Glutamatergic neuron (in vitro differentiated cells): ENCODE measurements around the gene ZNHIT1. TPM values are rescaled to one million over a fixed set of nuclear protein-coding genes. Genes with fewer than 3 reads are reported as not detected.

Source experiments
- DNase-seq: peaks from one replicate; pipeline ENCODE4 v3.0.0; 2022
- H3K27ac Mint-ChIP-seq: one replicate; pipeline ENCODE4 v1.8.0; 2020; ENCODE audit warnings: mild to moderate bottlenecking, mixed read lengths, inconsistent platforms; ENCODE audit not compliant: unreplicated experiment
- H3K27me3 Mint-ChIP-seq: one replicate; pipeline ENCODE4 v1.8.0; 2020; ENCODE audit warnings: mild to moderate bottlenecking, moderate library complexity, mixed read lengths, inconsistent platforms; ENCODE audit not compliant: unreplicated experiment
- H3K36me3 Mint-ChIP-seq: one replicate; pipeline ENCODE4 v1.8.0; 2020; ENCODE audit warnings: mild to moderate bottlenecking, mixed read lengths, inconsistent platforms; ENCODE audit not compliant: unreplicated experiment
- H3K4me1 Mint-ChIP-seq: one replicate; pipeline ENCODE4 v1.8.0; 2020; ENCODE audit warnings: mild to moderate bottlenecking, low read depth, mixed read lengths, inconsistent platforms; ENCODE audit not compliant: unreplicated experiment
- H3K4me3 Mint-ChIP-seq: one replicate; pipeline ENCODE4 v1.8.0; 2020; ENCODE audit warnings: mild to moderate bottlenecking, mixed read lengths, inconsistent platforms; ENCODE audit not compliant: unreplicated experiment
- H3K9me3 Mint-ChIP-seq: one replicate; pipeline ENCODE4 v1.8.0; 2020; ENCODE audit warnings: mild to moderate bottlenecking, moderate library complexity, mixed read lengths, inconsistent platforms; ENCODE audit not compliant: unreplicated experiment
- total RNA-seq: library from RNA; stranded (reverse); fragmentation: NEBNext Ultra II Directional; extraction: Animal tissue kit (Norgen Biotek cat#: 25700); gene quantifications from one replicate; pipeline ENCODE4 v1.2.1, GENCODE V29; 2021; ENCODE audit not compliant: unreplicated experiment
- TF ChIP-seq, protein P1 (sequence below): fragments of 200-600 bp; sonication (generic); IDR thresholded peaks from one replicate; pipeline ENCODE4 v1.5.0; 2021; ENCODE audit not compliant: partially characterized antibody, unreplicated experiment

ZNHIT1 gene
- total RNA-seq, 1 donor from 2014 or later: 60.8 TPM

DNA sequence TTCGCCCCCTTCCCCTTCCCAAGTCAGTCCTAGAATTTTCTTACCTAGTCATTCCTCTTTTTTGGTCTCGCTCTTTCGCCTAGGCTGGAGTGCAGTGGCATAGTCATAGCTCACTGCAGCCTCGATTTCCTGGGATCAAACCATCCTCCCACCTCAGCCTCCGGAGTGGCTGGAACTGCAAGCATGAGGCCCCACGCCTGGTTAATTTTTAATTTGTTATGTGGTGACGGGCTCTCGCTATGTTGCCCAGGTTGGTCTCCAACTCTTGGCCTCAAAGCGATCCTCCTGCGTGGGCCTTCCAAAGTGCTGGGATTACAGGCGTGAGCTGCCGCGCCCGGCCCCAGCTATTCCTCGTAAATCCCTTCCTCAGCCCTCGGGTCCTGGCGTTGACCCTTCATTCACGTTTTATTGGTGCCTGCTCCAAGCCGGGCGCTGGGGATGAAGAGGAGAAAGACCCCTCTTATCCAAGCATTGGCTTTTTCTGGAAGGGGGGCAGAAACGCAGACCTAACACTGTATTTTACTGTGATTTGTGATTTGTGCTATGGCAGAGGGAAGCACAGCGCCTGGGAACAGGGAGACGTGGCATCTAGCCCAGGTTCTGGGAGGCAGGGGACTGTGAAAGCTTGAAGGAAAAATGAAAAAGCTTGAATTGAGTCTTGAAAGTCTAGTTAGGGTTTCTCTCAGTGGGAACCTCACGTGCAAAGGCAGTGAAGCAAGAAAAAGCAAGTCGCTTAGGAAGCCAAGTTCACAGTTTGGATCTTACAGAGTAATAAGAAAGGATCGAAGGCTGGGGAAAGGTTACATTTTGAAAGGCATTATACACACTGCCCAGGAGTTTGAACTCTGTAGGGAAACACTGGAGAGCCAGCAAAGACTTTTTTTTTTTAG, 516 bp downstream of the ZNHIT1 start:
- Mint-ChIP-seq H3K4me3 (peak overlapping the region; percentile 94), H3K27ac (peak overlapping the region; percentile 77), H3K9me3 (peaks cover 8% of the 10 kb centered on the region), H3K36me3 (no peaks in the 10 kb centered on the region), H3K4me1 (peaks cover 6% of the 10 kb centered on the region), H3K27me3 (peaks cover 4% of the 10 kb centered on the region)
- TF ChIP-seq, protein P1, sequence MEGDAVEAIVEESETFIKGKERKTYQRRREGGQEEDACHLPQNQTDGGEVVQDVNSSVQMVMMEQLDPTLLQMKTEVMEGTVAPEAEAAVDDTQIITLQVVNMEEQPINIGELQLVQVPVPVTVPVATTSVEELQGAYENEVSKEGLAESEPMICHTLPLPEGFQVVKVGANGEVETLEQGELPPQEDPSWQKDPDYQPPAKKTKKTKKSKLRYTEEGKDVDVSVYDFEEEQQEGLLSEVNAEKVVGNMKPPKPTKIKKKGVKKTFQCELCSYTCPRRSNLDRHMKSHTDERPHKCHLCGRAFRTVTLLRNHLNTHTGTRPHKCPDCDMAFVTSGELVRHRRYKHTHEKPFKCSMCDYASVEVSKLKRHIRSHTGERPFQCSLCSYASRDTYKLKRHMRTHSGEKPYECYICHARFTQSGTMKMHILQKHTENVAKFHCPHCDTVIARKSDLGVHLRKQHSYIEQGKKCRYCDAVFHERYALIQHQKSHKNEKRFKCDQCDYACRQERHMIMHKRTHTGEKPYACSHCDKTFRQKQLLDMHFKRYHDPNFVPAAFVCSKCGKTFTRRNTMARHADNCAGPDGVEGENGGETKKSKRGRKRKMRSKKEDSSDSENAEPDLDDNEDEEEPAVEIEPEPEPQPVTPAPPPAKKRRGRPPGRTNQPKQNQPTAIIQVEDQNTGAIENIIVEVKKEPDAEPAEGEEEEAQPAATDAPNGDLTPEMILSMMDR: no peak
- DNase-seq: no peak

DNA sequence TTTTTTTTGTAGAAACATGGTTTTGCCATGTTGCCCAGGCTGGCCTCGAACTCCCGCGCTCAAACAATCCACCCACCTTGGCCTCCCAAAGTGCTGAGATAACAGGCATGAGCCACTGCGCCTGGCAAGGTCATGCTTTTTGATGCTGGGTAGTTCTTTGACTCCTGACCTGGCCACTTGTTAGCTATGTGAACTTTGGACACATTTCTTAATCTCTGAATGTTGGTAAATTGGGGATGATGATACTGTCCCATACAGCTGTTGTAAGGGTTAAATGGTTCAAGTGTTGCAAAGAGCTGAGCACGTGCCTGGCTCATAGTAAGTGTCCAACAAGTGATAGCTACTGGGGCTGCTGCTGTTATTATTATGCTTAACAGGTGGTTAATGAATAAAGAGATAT, 2.3 kb downstream of the ZNHIT1 start:
- no peak overlapping the region for H3K27ac Mint-ChIP-seq
- peaks cover 8% of the 10 kb centered on the region for H3K9me3 Mint-ChIP-seq

DNA sequence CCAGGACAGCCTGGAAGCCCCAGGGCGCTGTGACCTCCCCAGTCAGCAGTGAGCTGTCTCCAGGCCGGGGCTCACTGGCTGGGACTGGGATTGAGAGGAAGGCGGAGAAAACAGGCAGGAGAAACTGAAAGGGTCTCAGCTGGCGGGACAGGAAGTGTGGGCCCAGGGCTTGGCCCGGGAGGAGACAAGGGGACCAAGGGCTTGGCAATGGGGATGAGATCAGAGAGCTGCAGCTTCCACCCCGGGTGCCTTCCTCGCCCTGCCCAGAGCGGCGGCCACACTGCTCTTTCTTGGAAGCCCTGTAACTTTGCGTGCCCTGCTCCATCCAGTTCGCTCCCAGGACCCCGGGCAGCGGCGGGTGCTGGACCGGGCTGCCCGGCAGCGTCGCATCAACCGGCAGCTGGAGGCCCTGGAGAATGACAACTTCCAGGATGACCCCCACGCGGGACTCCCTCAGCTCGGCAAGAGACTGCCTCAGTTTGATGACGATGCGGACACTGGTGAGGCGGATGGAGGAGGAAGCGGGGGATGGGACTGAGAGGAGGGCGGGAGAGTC, 4.4 kb downstream of the ZNHIT1 start:
- H3K36me3 Mint-ChIP-seq: no peaks in the 10 kb centered on the region
- DNase-seq: no peak
- peaks cover 3% of the 10 kb centered on the region for H3K4me1 Mint-ChIP-seq
- H3K4me3 Mint-ChIP-seq: no peak overlapping the region
- H3K9me3 Mint-ChIP-seq: peaks cover 8% of the 10 kb centered on the region
- peaks cover 3% of the 10 kb centered on the region for H3K27me3 Mint-ChIP-seq
- TF ChIP-seq, protein P1: no peak
- H3K27ac Mint-ChIP-seq: no peak overlapping the region

More for the DNA sequence above, 2.3 kb downstream of the ZNHIT1 start:
- H3K27me3 Mint-ChIP-seq: peaks cover 4% of the 10 kb centered on the region
- H3K4me3 Mint-ChIP-seq: no peak overlapping the region
- DNase-seq: no peak
- TF ChIP-seq, protein P1: no peak
- H3K36me3 Mint-ChIP-seq: no peaks in the 10 kb centered on the region
- peaks cover 6% of the 10 kb centered on the region for H3K4me1 Mint-ChIP-seq

DNA sequence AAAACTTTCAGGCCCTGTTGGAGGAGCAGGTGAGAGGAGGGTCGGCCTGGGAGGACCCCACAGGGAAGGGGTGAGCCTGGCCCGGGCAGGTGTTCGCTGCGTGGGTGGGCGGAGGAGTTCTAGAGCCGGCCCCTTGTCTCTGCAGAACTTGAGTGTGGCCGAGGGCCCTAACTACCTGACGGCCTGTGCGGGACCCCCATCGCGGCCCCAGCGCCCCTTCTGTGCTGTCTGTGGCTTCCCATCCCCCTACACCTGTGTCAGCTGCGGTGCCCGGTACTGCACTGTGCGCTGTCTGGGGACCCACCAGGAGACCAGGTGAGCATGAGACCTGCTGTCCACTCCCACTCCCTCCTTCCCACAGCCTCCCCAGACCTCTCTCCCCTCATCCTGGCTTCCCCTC, 5.6 kb downstream of the ZNHIT1 start:
- H3K4me3 Mint-ChIP-seq: no peak overlapping the region
- peaks cover 3% of the 10 kb centered on the region for H3K9me3 Mint-ChIP-seq
- peaks cover 3% of the 10 kb centered on the region for H3K4me1 Mint-ChIP-seq
- H3K27me3 Mint-ChIP-seq: no peaks in the 10 kb centered on the region
- no peak overlapping the region for H3K27ac Mint-ChIP-seq
- no peaks in the 10 kb centered on the region for H3K36me3 Mint-ChIP-seq
- TF ChIP-seq, protein P1: no peak
- no peak for DNase-seq

DNA sequence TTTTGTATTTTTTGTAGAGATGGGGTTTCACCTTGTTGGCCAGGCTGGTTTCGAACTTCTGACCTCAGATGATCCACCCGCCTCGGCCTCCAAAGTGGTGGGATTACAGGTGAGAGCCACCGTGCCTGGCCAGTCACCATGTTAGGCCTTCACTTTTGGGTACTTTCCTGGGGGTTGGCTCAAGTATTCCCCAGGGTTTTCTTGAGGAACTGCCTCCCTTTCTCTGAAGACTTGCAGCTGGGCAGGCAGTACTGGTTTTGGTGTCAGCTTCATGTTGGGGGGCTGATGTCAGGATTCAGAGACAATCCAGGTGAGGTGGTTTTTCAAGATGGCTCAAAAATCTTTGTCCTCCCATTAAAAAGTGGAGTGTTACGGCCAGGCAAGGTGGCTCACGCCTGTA, 7.7 kb downstream of the ZNHIT1 start:
- Mint-ChIP-seq H3K27me3 (no peaks in the 10 kb centered on the region), H3K4me3 (no peak overlapping the region), H3K9me3 (peaks cover 4% of the 10 kb centered on the region), H3K36me3 (no peaks in the 10 kb centered on the region), H3K27ac (no peak overlapping the region), H3K4me1 (no peaks in the 10 kb centered on the region)
- TF ChIP-seq, protein P1: no peak
- no peak for DNase-seq
